MCF 10A (cell line): Measurements from ENCODE around the gene ZNF148. TPM values are rescaled to one million over a fixed set of nuclear protein-coding genes. Genes with fewer than 3 reads are reported as not detected.
"Not testable (repeated sequence)": the region's sequence is repeated elsewhere in the genome, so short reads cannot be mapped to it uniquely, and the experiment has no call there.

ENCODE experiments used
- BruUV-seq: library from RNA; stranded (reverse); fragments of 400-500 nt; replicated peaks from 2 replicates; lab custom pipeline; 2021; lab: Mats Ljungman, UMichigan
- CTCF ChIA-PET: fragments of 300-600 bp; sonication (Branson Sonifier 250); formaldehyde crosslinking; extraction: SDS; loops from one replicate; lab custom pipeline; 2021; ENCODE audit warnings: antibody characterized with exemption, inconsistent platforms; lab: Yijun Ruan, JAX
- POLR2A ChIA-PET: fragments of 300-600, 350-650 bp; sonication (Branson Sonifier 250); formaldehyde crosslinking; extraction: SDS; loops from one replicate; lab custom pipeline; 2020; ENCODE audit warnings: antibody characterized with exemption, inconsistent platforms; lab: Yijun Ruan, JAX
- DNase-seq: peaks from one replicate; pipeline ENCODE4 v3.0.0-alpha.2; 2018; ENCODE audit not compliant: unreplicated experiment
- H3K27ac Mint-ChIP-seq: one replicate; pipeline ENCODE4 v1.8.0; 2022; ENCODE audit warnings: mild to moderate bottlenecking, low read depth, mixed read lengths; ENCODE audit not compliant: unreplicated experiment
- H3K27me3 Mint-ChIP-seq: one replicate; pipeline ENCODE4 v1.8.0; 2022; ENCODE audit warnings: mixed read lengths; ENCODE audit not compliant: insufficient read depth, unreplicated experiment
- H3K36me3 Mint-ChIP-seq: one replicate; pipeline ENCODE4 v1.8.0; 2022; ENCODE audit warnings: mild to moderate bottlenecking, moderate library complexity, mixed read lengths; ENCODE audit not compliant: insufficient read depth, unreplicated experiment
- H3K4me1 Mint-ChIP-seq: one replicate; pipeline ENCODE4 v1.8.0; 2022; ENCODE audit warnings: mixed read lengths; ENCODE audit not compliant: insufficient read depth, unreplicated experiment
- H3K4me3 Mint-ChIP-seq: one replicate; pipeline ENCODE4 v1.8.0; 2022; ENCODE audit warnings: mild to moderate bottlenecking, moderate library complexity, mixed read lengths; ENCODE audit not compliant: unreplicated experiment
- H3K9me3 Mint-ChIP-seq: one replicate; pipeline ENCODE4 v1.8.0; 2022; ENCODE audit warnings: mixed read lengths; ENCODE audit not compliant: unreplicated experiment
- CTCF ChIP-seq: fragments of 200-600 bp; IDR thresholded peaks from one replicate; pipeline ENCODE4 v1.8.0; 2022; ENCODE audit warnings: antibody characterized with exemption, mild to moderate bottlenecking; ENCODE audit not compliant: unreplicated experiment
- intact Hi-C: fragments of 100-400 bp; cut with micrococcal nuclease; formaldehyde crosslinking; loops from 2 replicates; pipeline ENCODE4 v1.14.1; 2022
- total RNA-seq: library from RNA; stranded (reverse); gene quantifications from 2 replicates; pipeline ENCODE4 v1.2.3, GENCODE V29; 2022

Gene ZNF148
- total RNA-seq, 1 experiment from 2014 or later: 35.2 TPM

GRCh38 chr3:125414669-125415068, 39.5 kb upstream of the ZNF148 start:
- no peak overlapping the region for H3K4me3 Mint-ChIP-seq
- TF ChIP-seq CTCF: no peak
- H3K9me3 Mint-ChIP-seq: no peaks in the 10 kb centered on the region
- no peak overlapping the region for H3K27ac Mint-ChIP-seq
- DNase-seq: no peak
- no TSS peak for BruUV-seq
- H3K4me1 Mint-ChIP-seq: no peaks in the 10 kb centered on the region
- intact Hi-C loops: no loop called here
- H3K27me3 Mint-ChIP-seq: peaks cover 26% of the 10 kb centered on the region
- H3K36me3 Mint-ChIP-seq: no peaks in the 10 kb centered on the region
- CTCF ChIA-PET: interaction anchor here (1.2 kb wide), 1 partner anchor 20 kb away, joined by 3 read pairs; no protein-coding TSS in a partner anchor
- POLR2A ChIA-PET: interaction anchor here (0.6 to 1.3 kb wide), 2 partner anchors 11 to 391 kb away, joined by 3 read pairs; no protein-coding TSS in a partner anchor

GRCh38 chr3:125410922-125411321, 35.8 kb upstream of the ZNF148 start:
- DNase-seq: no peak
- Mint-ChIP-seq H3K4me3 (no peak overlapping the region), H3K36me3 (no peaks in the 10 kb centered on the region), H3K9me3 (peaks cover 5% of the 10 kb centered on the region), H3K27me3 (peaks cover 33% of the 10 kb centered on the region), H3K27ac (no peak overlapping the region), H3K4me1 (no peaks in the 10 kb centered on the region)
- ChIA-PET CTCF (interaction anchor here (1.3 kb wide), 1 partner anchor 18 kb away, joined by 4 read pairs; no protein-coding TSS in a partner anchor), POLR2A (no interaction called here)
- intact Hi-C loops: no loop called here
- no TSS peak for BruUV-seq
- TF ChIP-seq CTCF: no peak

- H3K36me3 Mint-ChIP-seq: no peaks in the 10 kb centered on the region
- ChIA-PET CTCF (no interaction called here), POLR2A (no interaction called here)
- DNase-seq: no peak
- peaks cover 14% of the 10 kb centered on the region for H3K9me3 Mint-ChIP-seq
- H3K4me1 Mint-ChIP-seq: no peaks in the 10 kb centered on the region
- no peak overlapping the region for H3K27ac Mint-ChIP-seq
- peaks cover 21% of the 10 kb centered on the region for H3K27me3 Mint-ChIP-seq
- intact Hi-C loops: no loop called here
- no peak overlapping the region for H3K4me3 Mint-ChIP-seq
- no peak for TF ChIP-seq CTCF
- no TSS peak for BruUV-seq
These were observed 30.9 kb upstream of the ZNF148 start for GRCh38 chr3:125406070-125406469.

- CTCF ChIA-PET: interaction anchor here (0.6 kb wide), 2 partner anchors 29 to 411 kb away, joined by 3 to 4 read pairs; no protein-coding TSS in a partner anchor
These were observed 30.4 kb upstream of the ZNF148 start for GRCh38 chr3:125405515-125405914.

More at GRCh38 chr3:125405515-125405914, 30.4 kb upstream of the ZNF148 start:
- DNase-seq, H3K27ac Mint-ChIP-seq, H3K4me3 Mint-ChIP-seq, POLR2A ChIA-PET, H3K36me3 Mint-ChIP-seq, intact Hi-C loops, H3K4me1 Mint-ChIP-seq, BruUV-seq: not testable (repeated sequence)
- H3K9me3 Mint-ChIP-seq: peaks cover 14% of the 10 kb centered on the region
- H3K27me3 Mint-ChIP-seq: peaks cover 15% of the 10 kb centered on the region
